ENCODE measurements around the gene IL1RL1.

DNA sequence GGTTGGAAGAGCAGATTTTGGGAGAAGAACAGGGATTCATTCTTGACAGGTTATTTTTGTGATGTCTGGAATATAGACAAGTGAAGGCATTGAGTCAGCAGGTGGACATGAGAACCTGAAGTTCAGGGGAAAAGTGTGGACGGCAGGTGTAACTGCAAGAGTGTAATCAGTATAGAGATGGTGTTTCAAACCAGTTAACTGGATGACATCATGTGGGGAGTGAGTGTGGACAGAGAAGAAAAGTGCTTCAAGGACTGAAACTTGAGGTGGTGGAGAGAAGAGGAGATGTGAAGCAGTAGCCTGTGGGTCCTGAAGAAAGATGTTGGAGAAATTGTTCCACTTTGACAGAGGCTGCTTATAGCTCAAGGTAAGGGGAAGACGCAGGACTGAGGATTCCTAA lies 7.1 kb downstream of the IL1RL1 start:
- TF ChIP-seq, protein P1, sequence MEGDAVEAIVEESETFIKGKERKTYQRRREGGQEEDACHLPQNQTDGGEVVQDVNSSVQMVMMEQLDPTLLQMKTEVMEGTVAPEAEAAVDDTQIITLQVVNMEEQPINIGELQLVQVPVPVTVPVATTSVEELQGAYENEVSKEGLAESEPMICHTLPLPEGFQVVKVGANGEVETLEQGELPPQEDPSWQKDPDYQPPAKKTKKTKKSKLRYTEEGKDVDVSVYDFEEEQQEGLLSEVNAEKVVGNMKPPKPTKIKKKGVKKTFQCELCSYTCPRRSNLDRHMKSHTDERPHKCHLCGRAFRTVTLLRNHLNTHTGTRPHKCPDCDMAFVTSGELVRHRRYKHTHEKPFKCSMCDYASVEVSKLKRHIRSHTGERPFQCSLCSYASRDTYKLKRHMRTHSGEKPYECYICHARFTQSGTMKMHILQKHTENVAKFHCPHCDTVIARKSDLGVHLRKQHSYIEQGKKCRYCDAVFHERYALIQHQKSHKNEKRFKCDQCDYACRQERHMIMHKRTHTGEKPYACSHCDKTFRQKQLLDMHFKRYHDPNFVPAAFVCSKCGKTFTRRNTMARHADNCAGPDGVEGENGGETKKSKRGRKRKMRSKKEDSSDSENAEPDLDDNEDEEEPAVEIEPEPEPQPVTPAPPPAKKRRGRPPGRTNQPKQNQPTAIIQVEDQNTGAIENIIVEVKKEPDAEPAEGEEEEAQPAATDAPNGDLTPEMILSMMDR (IDR thresholded peaks at IDR 0.05): no peak
- TF ChIP-seq POLR2A (IDR thresholded peaks at IDR 0.05): no peak

All from Peyer's patch (tissue), 4 donors.